GM06990 (cell line): ENCODE results near the gene PCMT1.
"Not testable (repeated sequence)": the region's sequence is repeated elsewhere in the genome, so short reads cannot be mapped to it uniquely, and the experiment has no call there.

ENCODE experiments used
- DNase-seq: peaks from one replicate; pipeline ENCODE4 v3.0.0-alpha.2; 2011; ENCODE audit not compliant: insufficient read length; ENCODE audit errors: extremely low read depth
- H3K27me3 ChIP-seq: replicated peaks from 2 replicates; pipeline ENCODE4 v1.6.0; 2011; ENCODE audit warnings: low read length; ENCODE audit not compliant: control insufficient read depth, insufficient read depth
- H3K36me3 ChIP-seq: 2 replicates; pipeline ENCODE4 v1.5.1; 2011; ENCODE audit warnings: low read length; ENCODE audit not compliant: control insufficient read depth, insufficient read depth
- H3K4me3 ChIP-seq: replicated peaks from 2 replicates; pipeline ENCODE4 v1.5.1; 2011; ENCODE audit warnings: low read depth, mild to moderate bottlenecking, control low read depth, low read length
- TF ChIP-seq, protein P1 (sequence below): IDR thresholded peaks from 2 replicates; pipeline ENCODE4 v1.5.1; 2011; ENCODE audit warnings: low read length, control low read depth, mild to moderate bottlenecking, inconsistent platforms; ENCODE audit not compliant: insufficient read depth, poor library complexity, severe bottlenecking

PCMT1 gene

DNA sequence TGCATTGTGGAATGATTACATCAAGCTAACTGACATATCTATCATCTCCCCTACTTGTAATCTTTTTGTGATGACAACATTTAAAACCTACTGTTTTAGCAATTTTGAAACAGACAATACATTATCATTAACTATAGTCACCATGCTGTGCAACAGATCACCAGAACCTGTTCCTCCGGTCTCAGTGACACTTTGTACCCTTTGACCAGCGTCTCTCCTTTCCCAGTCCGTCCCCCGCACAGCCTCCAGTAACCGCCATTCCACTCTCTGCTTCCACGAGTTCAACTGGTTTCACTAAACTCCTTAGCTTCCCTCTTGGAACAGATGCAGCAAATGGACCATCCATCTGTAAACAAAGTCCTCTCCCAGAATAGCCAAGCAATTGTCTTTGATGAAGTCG, 92.8 kb downstream of the PCMT1 start:
- H3K27me3 ChIP-seq: no peaks in the 10 kb centered on the region; the same call in 1 of the 2 replicates
- H3K36me3 ChIP-seq: no peaks in the 10 kb centered on the region
- DNase-seq: no peak
- TF ChIP-seq, protein P1, sequence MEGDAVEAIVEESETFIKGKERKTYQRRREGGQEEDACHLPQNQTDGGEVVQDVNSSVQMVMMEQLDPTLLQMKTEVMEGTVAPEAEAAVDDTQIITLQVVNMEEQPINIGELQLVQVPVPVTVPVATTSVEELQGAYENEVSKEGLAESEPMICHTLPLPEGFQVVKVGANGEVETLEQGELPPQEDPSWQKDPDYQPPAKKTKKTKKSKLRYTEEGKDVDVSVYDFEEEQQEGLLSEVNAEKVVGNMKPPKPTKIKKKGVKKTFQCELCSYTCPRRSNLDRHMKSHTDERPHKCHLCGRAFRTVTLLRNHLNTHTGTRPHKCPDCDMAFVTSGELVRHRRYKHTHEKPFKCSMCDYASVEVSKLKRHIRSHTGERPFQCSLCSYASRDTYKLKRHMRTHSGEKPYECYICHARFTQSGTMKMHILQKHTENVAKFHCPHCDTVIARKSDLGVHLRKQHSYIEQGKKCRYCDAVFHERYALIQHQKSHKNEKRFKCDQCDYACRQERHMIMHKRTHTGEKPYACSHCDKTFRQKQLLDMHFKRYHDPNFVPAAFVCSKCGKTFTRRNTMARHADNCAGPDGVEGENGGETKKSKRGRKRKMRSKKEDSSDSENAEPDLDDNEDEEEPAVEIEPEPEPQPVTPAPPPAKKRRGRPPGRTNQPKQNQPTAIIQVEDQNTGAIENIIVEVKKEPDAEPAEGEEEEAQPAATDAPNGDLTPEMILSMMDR: no peak
- H3K4me3 ChIP-seq: no peak overlapping the region

DNA sequence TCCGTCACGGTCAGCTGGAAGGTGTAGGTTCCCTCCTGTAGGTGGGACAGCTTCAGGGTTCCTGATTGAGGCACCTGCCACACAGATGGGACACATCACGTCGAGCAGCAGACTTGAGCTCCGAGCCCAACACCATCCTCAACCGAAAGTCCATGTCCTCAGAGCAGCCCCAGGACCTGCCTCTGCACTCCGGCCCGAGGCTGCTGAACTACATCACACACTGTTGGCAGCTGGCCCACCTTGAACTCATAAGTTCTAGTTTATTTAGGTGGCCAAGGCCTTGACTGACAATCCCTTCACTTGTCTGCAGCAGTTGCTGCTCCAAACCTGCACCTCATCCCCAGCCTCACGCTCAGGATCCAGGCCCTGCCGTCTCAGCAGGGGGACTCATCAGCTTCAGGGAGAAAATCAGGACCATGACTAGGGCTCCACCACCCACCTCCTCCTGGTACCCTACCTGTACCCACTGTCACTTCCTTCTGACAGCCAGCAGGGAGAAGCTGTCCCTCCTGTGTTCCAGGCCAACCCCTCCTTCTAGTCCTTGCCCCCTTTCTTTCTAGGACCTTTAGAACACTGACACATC, 93.6 kb downstream of the PCMT1 start:
- Histone ChIP-seq H3K27me3 (no peaks in the 10 kb centered on the region; the same call in 1 of the 2 replicates), H3K4me3 (no peak overlapping the region), H3K36me3 (no peaks in the 10 kb centered on the region)
- TF ChIP-seq, protein P1: no peak
- DNase-seq: no peak

DNA sequence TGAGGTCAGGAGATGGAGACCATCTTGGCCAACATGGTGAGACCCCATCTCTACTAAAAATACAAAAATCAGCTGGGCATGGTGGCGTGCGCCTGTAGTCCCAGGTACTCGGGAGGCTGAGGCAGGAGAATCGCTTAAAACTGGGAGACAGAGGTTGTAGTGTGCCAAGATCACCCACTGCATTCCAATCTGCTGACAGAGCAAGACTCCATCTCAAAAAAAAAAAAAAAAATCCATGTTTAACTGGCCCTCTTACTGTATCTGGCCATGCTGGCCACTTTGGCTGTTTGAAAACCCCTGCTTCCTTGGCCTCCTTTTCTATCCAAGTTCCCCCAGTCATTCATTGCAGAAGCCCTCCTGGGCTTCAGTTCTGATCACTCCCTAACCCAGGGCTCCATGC, 94.5 kb downstream of the PCMT1 start:
- not testable (repeated sequence) for DNase-seq, H3K36me3 ChIP-seq, H3K4me3 ChIP-seq, H3K27me3 ChIP-seq

DNA sequence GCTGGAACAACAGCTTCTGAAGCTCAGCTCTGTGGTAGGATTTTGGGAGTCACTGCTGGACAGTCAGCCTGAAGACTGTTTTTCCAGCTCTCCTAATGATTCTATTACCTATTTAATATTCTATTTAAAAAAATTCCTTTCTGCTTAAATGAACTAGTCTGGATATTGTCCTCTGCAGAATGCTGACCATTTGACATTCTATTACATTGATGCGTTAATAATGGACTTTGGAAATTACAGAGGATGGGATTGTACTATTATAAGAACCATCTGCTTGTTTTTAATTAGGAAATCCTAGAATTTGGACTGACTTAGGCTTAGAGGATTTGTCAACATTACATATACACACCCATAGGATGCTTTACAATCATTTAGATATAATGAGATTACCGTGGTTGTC, 94.9 kb downstream of the PCMT1 start:
- TF ChIP-seq, protein P1: no peak
- H3K4me3 ChIP-seq: no peak overlapping the region
- no peak for DNase-seq
- no peaks in the 10 kb centered on the region for H3K36me3 ChIP-seq
- H3K27me3 ChIP-seq: no peaks in the 10 kb centered on the region; the same call in 1 of the 2 replicates

DNA sequence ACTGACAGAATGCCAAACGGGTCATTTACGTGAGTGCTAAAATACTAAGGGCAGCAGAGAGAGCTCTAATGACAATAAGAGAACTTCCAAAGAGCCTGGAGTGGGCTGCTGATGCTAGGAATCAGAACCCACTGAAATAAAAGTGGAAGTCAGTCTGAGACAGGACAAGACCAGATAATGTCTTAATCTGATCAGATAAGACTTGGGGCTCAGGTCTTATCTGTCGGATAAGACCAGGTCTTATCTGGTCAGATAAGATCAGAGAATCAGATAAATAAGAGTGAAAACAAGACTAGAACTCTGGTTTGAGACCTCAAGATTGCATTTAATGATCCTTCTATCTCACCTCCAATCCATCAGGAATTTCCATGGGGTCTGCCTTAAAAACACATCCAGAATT, 96.0 kb downstream of the PCMT1 start:
- no peaks in the 10 kb centered on the region; the same call in 1 of the 2 replicates for H3K27me3 ChIP-seq
- TF ChIP-seq, protein P1: no peak
- no peaks in the 10 kb centered on the region for H3K36me3 ChIP-seq
- DNase-seq: no peak
- no peak overlapping the region for H3K4me3 ChIP-seq

DNA sequence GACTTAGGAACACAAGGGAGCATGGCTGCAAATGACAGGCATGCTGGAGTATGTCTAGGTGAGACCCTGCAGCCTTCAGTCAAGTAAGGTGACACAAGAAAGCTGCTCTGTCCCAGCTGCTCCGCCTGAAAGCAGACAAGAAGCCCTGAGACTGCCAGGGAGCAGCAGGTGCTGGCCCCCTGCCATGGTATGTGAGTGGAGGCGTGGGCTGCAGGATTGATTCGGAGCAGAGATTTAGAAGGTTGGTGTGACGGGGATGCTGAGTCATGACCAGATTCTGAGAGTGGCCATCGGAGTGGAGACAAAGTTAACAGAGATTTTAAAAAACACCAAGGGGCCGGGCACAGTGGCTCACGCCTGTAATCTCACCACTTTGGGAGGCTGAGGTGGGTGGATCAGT, 96.8 kb downstream of the PCMT1 start:
- no peaks in the 10 kb centered on the region for H3K36me3 ChIP-seq
- no peak for DNase-seq
- no peaks in the 10 kb centered on the region; the same call in 1 of the 2 replicates for H3K27me3 ChIP-seq
- TF ChIP-seq, protein P1: no peak
- H3K4me3 ChIP-seq: no peak overlapping the region
